Duodenal mucosa (tissue), 2 donors: Measurements from ENCODE around the gene SLC16A1.
A peak's percentile ranks its signal among the peaks of the same experiment; 100 is the strongest.
"Not testable (repeated sequence)": the region's sequence is repeated elsewhere in the genome, so short reads cannot be mapped to it uniquely, and the experiment has no call there.

Experiments
- H3K27ac ChIP-seq: one replicate; pipeline ENCODE4 v1.7.0; 2013; ENCODE audit warnings: low read depth, low read length
- H3K27me3 ChIP-seq, 2 donors: one replicate each; pipeline ENCODE4 v1.7.0; 2013; ENCODE audit warnings: low read length in 2 of 2, control low read depth in 1 of 2; ENCODE audit not compliant: insufficient read depth in 2 of 2, control insufficient read depth in 1 of 2
- H3K36me3 ChIP-seq, 2 donors: one replicate each; pipeline ENCODE4 v1.7.0; 2013; ENCODE audit warnings: low read length in 2 of 2, control low read depth in 1 of 2; ENCODE audit not compliant: insufficient read depth in 2 of 2, control insufficient read depth in 1 of 2
- H3K4me1 ChIP-seq, 2 donors: one replicate each; pipeline ENCODE4 v1.7.0; 2013; ENCODE audit warnings: low read length in 2 of 2, control low read depth in 1 of 2; ENCODE audit not compliant: insufficient read depth in 2 of 2, control insufficient read depth in 1 of 2
- H3K4me3 ChIP-seq, 2 donors: one replicate each; pipeline ENCODE4 v1.7.0; 2013; ENCODE audit warnings: low read length in 2 of 2, low read depth in 1 of 2
- H3K9ac ChIP-seq, 2 donors: one replicate each; pipeline ENCODE4 v1.7.0; 2013; ENCODE audit warnings: low read length in 2 of 2, low read depth in 1 of 2
- H3K9me3 ChIP-seq, 2 donors: one replicate each; pipeline ENCODE4 v1.7.0; 2013; ENCODE audit warnings: low read length in 2 of 2, control low read depth in 1 of 2; ENCODE audit not compliant: control insufficient read depth in 1 of 2

SLC16A1 gene

GRCh38 chr1:112889052-112889768 lies 66.8 kb downstream of the SLC16A1 start:
- Histone ChIP-seq H3K27me3 (no peaks in the 10 kb centered on the region), H3K9me3 (peaks cover 0 to 4% of the 10 kb centered on the region in 2 donors), H3K4me1 (peaks cover 14 to 24% of the 10 kb centered on the region in 2 donors), H3K36me3 (no peaks in the 10 kb centered on the region), H3K9ac (no peak overlapping the region), H3K27ac (no peak overlapping the region), H3K4me3 (no peak overlapping the region)

GRCh38 chr1:112888630-112889029 lies 67.4 kb downstream of the SLC16A1 start:
- H3K36me3 ChIP-seq = no peaks in the 10 kb centered on the region
- no peaks in the 10 kb centered on the region for H3K27me3 ChIP-seq
- H3K9ac ChIP-seq = no peak overlapping the region
- H3K9me3 ChIP-seq = no peaks in the 10 kb centered on the region
- H3K4me3 ChIP-seq = no peak overlapping the region
- no peak overlapping the region for H3K27ac ChIP-seq
- peaks cover 14 to 24% of the 10 kb centered on the region in 2 donors for H3K4me1 ChIP-seq

- Histone ChIP-seq H3K4me1 (peaks cover 17 to 26% of the 10 kb centered on the region in 2 donors), H3K4me3 (peak overlapping the region; percentile 53)
Observed at GRCh38 chr1:112887599-112888283, 68.3 kb downstream of the SLC16A1 start.

GRCh38 chr1:112884996-112885395 lies 71.0 kb downstream of the SLC16A1 start:
- not testable (repeated sequence) for H3K27ac ChIP-seq, H3K36me3 ChIP-seq, H3K9ac ChIP-seq, H3K9me3 ChIP-seq, H3K27me3 ChIP-seq, H3K4me3 ChIP-seq
- peaks cover 31 to 40% of the 10 kb centered on the region in 2 donors for H3K4me1 ChIP-seq

More at GRCh38 chr1:112887599-112888283, 68.3 kb downstream of the SLC16A1 start:
- no peaks in the 10 kb centered on the region for H3K27me3 ChIP-seq
- H3K36me3 ChIP-seq = no peaks in the 10 kb centered on the region
- peak overlapping the region; percentile 1 to 51 for H3K9ac ChIP-seq
- H3K9me3 ChIP-seq = no peaks in the 10 kb centered on the region
- no peak overlapping the region for H3K27ac ChIP-seq

GRCh38 chr1:112882271-112882744 lies 73.7 kb downstream of the SLC16A1 start:
- Histone ChIP-seq H3K27ac (peak overlapping the region; percentile 34), H3K4me1 (peaks cover 21 to 27% of the 10 kb centered on the region in 2 donors), H3K4me3 (no peak overlapping the region), H3K9me3 (no peaks in the 10 kb centered on the region), H3K36me3 (no peaks in the 10 kb centered on the region), H3K27me3 (no peaks in the 10 kb centered on the region), H3K9ac (peak overlapping the region; percentile 28 to 63)

GRCh38 chr1:112881742-112882127 lies 74.3 kb downstream of the SLC16A1 start:
- H3K9ac ChIP-seq = peak overlapping the region; percentile 28 to 63
- peak overlapping the region; percentile 34 for H3K27ac ChIP-seq
- no peaks in the 10 kb centered on the region for H3K36me3 ChIP-seq
- no peak overlapping the region for H3K4me3 ChIP-seq
- H3K4me1 ChIP-seq = peaks cover 16 to 21% of the 10 kb centered on the region in 2 donors
- H3K27me3 ChIP-seq = no peaks in the 10 kb centered on the region
- H3K9me3 ChIP-seq = no peaks in the 10 kb centered on the region

GRCh38 chr1:112879834-112880233 lies 76.2 kb downstream of the SLC16A1 start:
- Histone ChIP-seq H3K9me3 (no peaks in the 10 kb centered on the region), H3K36me3 (no peaks in the 10 kb centered on the region), H3K27me3 (no peaks in the 10 kb centered on the region), H3K9ac (no peak overlapping the region), H3K4me3 (no peak overlapping the region), H3K4me1 (peaks cover 16% of the 10 kb centered on the region in 2 donors), H3K27ac (no peak overlapping the region)

- Histone ChIP-seq H3K4me1 (peaks cover 16% of the 10 kb centered on the region in 2 donors), H3K27ac (no peak overlapping the region), H3K36me3 (no peaks in the 10 kb centered on the region), H3K4me3 (no peak overlapping the region), H3K9ac (no peak overlapping the region), H3K27me3 (no peaks in the 10 kb centered on the region), H3K9me3 (no peaks in the 10 kb centered on the region)
Observed at GRCh38 chr1:112878321-112878720, 77.7 kb downstream of the SLC16A1 start.

- H3K36me3 ChIP-seq = no peaks in the 10 kb centered on the region
Observed at GRCh38 chr1:112877750-112878149, 78.2 kb downstream of the SLC16A1 start.

GRCh38 chr1:112876315-112876714 lies 79.7 kb downstream of the SLC16A1 start:
- Histone ChIP-seq H3K27ac (no peak overlapping the region), H3K27me3 (no peaks in the 10 kb centered on the region), H3K9ac (no peak overlapping the region), H3K9me3 (no peaks in the 10 kb centered on the region), H3K4me3 (no peak overlapping the region), H3K4me1 (peaks cover 10 to 14% of the 10 kb centered on the region in 2 donors), H3K36me3 (no peaks in the 10 kb centered on the region)

More at GRCh38 chr1:112877750-112878149, 78.2 kb downstream of the SLC16A1 start:
- Histone ChIP-seq H3K4me3 (no peak overlapping the region), H3K27ac (no peak overlapping the region), H3K27me3 (no peaks in the 10 kb centered on the region), H3K4me1 (peaks cover 14 to 18% of the 10 kb centered on the region in 2 donors), H3K9me3 (no peaks in the 10 kb centered on the region), H3K9ac (no peak overlapping the region)
